NCI-H2227 (cell line): Measurements from ENCODE around the gene SIM1.
A peak's percentile ranks its signal among the peaks of the same experiment; 100 is the strongest.

Experiments
- DNase-seq: peaks from one replicate; lab custom pipeline; 2025; ENCODE audit not compliant: unreplicated experiment; lab: John Stamatoyannopoulos, UW

The SIM1 gene, protein sequence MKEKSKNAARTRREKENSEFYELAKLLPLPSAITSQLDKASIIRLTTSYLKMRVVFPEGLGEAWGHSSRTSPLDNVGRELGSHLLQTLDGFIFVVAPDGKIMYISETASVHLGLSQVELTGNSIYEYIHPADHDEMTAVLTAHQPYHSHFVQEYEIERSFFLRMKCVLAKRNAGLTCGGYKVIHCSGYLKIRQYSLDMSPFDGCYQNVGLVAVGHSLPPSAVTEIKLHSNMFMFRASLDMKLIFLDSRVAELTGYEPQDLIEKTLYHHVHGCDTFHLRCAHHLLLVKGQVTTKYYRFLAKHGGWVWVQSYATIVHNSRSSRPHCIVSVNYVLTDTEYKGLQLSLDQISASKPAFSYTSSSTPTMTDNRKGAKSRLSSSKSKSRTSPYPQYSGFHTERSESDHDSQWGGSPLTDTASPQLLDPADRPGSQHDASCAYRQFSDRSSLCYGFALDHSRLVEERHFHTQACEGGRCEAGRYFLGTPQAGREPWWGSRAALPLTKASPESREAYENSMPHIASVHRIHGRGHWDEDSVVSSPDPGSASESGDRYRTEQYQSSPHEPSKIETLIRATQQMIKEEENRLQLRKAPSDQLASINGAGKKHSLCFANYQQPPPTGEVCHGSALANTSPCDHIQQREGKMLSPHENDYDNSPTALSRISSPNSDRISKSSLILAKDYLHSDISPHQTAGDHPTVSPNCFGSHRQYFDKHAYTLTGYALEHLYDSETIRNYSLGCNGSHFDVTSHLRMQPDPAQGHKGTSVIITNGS

DNA sequence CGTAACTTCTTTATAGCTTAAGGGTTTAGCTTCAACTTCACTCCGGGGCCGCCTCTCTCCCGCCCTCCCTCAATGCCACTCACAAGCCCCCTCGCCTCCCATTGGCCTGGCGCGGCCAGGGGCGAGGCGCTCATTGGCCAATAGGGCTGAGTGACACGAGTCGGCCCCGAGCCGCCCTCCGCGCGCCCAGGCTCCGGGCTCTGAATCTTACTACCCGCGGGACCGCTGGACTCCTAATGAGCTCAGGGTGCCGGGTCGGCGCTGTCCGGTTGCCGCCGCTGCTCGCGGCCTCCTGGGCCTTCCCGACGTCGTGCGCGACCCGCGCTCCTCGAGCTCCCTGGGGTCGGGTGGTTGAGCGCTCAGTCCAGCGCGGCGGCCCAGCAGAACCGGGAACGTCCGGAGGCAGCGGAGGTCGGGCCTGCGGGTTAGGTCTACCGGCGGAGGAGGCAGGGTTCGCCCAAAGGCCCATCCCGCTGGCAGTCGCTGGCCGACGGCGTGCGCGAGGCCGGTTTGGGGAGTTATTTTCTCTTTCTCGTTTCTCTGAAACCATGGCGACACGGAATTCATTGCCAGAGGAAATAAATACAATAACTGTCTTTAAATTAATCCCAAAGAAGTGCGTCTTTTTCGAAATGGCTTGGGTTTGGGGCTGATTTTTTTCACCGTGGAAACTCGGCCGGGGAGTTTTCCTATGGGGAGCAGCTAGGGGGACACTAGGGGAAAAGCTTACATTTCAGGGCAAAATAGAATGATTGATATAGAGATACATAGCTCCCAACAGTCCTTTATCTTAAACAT, at the start of gene SIM1:
Gene SIM1, minus strand, starts transcription at position 19 of the 798 bp plus-strand sequence. CDS start 1,453 bp downstream, outside the sequence.
- DNase-seq, result no peak

DNA sequence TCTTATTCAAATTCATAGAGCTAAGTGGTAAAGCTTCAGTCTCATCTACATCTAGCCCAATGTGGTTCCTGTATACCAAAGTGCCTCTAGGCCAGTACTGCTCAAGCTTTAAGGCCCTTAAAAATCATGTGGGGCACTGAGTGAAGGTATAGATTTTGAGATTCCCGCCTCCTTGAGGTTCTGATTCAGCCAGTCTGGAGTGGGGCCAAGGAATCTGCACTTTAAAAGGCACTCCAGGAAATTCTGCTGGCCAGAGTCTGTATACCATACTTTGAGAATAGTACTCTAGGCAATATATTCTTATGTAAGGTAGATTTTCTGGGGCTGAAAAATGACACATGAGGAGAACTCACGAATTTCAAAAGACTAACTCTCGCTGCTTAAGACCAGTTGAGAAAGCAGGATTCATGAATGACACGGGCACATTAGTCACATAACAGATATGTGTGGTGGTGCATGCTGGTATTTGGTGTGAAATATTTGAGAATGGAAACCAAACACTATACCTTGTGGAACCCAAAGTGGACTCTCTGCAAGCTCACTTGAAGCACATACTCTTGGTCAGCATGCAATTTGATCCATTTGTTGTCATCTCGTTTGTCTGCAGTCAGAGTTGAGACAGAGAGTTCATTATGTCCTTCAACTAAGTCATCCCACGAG, 47.6 kb upstream of the SIM1 start:
- DNase-seq, result no peak

DNA sequence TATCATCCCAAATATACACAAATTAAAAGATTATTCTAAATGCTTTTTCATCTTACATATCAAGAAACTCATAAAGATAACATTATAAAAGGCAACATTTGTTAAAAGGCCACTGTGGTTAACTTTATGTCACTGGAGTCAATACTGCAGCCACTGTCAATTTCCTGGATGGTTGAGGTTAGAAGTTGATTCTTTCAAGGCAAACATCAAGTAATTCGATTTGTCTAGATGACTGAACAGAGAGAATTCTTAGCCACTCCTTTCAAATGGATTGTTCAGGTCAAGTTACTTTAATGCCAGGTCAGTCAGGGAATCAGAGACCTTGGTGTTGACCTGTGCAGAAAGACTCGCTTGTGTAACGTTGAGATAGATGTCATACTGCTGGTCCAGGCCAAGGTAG, 44.4 kb upstream of the SIM1 start:
- no peak for DNase-seq

DNA sequence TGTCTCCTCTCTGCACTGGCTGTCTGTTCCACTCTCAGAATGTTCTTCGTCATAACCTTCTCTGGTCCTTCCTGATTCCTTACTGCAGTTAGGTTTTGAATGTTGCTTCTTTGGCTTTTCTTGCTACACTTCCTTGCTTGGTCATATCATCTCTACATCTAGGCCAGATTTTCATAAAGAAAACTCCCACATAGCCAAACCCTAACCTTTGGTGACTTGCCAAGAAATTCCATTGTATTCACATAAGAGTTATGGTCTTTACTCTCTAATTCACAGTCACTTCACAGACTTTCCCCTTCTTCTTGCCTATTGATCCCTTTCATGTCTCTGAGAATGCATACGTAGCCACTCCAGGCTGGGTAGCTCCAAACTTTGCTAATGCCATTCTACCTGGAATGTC, 41.9 kb upstream of the SIM1 start:
- DNase-seq, result no peak

DNA sequence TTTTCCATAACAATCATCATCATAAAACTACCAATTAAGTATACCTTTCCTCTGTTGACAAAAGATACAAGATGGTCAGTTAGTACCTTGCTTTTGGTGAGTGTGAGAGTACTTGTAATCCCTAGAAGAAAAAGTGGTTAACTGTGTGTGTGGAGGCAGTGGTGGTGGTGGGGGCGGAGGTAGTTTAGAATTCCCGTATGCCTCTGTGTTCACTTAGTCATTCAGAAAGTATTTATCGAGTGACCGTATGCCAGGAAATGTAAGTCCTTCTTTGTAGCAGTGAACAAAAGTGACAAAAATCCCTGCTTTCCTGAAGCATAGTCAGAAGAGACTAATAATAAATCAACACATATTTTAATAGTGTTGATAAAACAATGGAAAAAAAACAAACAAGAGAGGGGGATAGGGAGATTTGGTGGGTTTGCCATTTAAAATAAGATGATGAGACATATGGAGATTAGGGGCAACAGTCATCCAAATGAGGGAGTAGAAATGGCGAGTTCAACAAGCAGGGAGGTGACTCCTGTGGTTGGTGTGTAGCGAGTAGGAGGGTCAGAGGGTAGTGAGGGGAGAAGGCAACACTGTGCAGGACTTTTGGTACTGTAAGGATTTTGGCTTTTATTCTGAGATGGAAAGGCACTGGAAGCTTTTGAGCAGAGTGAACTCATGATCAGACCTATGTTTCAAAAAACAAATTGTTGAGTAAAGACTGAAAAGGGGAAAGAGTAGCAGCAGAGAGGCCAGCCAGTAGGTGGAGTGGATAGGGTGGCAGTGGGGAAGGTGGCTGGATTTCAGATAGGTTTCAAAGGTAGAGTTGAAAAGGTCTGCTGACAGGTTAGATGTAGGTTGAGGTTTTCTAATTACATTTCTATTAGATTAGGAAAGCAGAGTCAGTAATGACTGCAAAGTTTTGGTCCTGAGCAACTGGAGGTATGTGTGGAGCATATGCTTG, 40.3 kb upstream of the SIM1 start:
- no peak for DNase-seq

DNA sequence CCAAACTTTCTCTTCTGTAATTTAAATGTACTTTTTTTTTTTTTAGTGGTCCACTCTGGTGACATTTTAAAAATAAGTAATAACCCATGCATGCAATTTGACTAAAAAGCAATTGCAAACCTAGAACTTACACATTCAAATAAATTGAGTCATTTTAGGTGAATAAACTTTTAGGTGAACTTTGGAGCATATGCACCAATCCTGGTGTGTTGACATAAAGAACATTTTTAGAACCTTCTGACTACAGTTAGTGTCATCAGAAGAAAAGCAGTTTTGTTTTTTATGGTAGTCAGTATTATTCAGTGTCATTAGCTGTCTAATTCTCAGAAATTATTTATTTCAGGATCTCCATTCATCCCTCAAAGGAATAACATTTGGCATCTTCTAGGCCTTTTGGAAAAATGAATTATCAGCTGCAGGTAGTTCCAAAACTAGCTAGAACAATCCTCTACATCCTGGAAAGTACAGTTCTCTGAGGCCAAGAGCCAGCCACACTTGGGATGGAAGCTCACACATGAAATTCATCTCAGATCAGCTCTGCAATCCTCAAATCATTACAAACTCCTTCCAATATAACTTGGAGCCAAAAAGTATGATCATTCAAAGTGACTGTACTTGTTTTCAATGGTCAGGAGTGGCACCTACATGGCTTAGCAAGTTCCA, 38.5 kb upstream of the SIM1 start:
- DNase-seq, result no peak

DNA sequence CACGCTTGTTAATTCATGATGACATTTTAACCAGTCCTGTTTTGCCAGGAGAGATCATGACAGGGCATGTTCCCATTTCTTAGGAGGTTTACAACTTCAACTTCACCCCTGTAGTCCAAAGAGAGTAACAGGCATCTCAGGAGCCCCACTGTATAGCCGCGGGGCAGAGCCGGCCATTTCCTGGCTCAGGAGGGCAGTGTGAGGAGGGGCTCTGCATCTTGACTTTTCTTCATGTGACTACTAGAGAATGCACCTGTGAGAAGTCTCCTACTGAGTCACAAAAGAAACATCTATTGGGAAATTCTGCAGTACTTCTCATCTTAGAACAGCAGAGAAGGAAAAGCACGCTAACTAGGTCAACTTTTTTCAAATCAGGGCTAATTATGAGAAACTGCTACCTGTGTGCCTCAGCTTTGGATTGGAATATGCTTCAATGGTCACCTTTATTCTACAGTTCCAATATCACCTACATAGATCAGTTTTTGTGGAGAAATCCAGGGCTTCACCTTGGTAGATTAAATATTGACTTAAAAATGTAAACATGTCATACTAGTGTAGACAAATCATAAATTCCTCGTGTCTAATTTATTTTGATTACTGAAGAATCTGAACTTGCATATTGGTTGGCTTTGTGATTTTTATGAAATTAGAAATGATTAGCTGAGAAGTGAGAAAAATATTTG, 28.6 kb upstream of the SIM1 start:
- DNase-seq, result no peak

DNA sequence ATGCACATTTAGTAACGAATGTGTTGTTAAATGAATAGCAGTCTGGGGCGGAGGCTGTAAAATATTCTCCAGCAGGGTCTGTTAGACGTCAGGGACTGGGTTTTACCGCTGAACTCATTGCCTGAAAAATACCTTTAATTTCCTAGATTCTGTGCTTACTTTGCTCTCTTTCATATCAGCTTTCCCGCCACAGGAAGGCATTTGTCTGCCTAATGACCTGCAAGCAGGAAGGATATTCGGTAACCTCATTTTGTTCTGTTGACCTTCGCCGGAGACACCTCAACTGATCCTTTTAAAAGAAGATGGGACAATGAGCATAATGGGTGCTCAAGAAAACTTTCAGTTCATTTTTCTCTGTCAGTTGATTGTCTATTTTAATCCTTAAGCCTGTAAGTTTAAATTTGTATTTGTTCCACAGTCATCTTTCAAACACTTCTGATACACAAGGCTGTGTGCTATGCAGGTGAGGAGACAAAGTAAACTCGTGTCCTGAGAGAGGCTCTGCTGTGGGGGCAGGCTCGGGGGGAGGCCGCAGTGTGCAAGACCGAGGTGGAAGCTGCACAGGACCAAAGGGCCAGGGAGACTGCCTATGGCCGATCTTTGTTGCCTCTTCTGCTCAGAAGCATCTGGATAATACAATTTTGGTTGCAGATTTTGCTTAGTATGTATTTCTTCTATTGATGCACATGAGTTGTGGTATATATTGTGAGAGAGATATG, 27.4 kb upstream of the SIM1 start:
- peak; percentile 3 for DNase-seq

DNA sequence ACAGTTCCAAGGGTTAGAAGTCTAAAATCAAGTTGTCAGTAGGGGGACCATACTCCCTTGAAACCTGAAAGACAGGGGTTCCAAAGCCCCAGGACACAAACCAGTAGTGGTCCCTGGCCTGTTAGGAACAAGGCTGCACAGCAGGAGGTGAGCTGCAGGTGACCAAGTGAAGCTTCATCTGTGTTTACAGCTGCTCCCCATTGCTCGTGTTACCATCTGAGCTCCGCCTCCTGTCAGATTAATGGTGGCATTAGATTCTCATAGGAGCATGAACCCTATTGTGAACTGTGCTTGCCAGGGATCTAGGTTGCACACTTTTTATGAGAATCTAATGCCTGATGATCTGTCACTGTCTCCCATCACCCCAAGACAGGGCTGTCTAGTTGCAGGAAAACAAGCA, 25.3 kb upstream of the SIM1 start:
- DNase-seq, result no peak

DNA sequence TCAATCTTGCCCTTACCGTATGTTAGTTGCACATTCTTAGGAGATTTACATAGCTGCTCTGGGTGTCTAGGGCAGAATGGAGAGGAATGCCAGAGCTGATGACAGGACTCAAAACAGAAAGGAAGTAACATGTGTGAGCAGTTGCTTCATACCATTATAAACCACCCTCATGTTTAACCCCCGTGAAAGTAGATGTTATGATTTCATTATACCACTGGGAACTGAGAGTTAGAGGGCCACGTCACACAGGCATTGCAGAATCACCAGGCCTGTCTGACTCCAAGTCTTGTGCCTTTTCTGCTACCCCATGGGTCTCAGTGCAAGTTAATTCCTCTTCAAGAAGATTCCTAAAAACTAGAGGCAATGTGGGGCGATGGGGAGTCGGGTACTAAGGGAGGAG, 23.5 kb upstream of the SIM1 start:
- no peak for DNase-seq

DNA sequence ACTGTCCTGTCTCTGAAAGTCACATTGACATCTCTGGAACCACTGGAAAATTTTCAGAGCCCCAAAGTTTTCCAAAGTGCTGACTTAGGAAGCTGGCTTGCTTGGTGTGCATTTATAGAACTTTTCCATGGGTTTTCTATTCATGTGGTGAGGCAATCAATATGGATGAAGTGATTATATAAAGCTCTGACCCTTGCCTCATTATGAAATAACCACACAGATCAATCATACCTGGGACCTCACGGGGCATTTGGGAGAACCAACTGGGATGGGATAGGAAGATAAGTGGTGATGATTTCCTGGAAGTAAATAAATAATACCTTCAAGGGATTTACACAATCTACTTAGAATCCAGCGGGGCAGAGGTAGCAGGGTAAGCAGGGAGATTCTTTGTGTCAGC, 22.9 kb upstream of the SIM1 start:
- DNase-seq, result no peak

DNA sequence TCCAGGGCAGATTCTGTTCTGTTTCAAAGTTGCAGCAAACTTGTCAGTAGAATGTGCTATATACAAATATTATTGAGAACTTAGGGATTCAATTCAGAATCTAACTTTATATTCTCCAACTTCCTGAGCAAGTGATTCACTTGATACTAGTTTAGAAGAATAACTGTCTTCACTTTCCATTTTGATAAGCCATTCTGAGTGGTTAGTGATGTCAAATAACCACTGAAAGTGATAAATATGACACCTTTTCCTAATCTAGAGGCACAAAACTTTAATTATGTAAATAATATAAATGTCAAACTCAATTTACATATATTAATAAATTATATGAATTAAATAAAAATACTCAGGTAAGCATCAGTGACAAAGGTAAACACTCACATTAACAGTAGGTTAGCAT, 20.5 kb upstream of the SIM1 start:
- DNase-seq, result no peak

DNA sequence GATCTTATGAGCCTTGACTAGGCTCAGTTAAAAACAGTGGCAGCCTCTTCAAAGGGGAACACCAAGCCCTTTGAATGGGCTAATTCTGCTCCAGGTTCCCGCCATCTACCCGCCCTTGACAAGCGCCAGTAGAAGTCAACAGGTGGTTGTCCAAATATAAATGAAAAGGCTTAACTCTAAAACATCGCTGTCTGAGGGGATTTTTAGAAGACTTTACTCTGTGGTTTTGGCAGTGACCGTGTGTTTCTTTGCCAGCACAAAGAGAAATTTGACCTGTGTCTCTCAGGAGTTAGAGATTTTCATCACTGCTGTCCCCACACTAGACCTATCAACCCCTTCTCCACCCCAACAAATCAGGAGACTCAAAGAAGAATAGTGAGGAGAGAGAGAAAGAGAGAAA, 19.8 kb upstream of the SIM1 start:
- no peak for DNase-seq

DNA sequence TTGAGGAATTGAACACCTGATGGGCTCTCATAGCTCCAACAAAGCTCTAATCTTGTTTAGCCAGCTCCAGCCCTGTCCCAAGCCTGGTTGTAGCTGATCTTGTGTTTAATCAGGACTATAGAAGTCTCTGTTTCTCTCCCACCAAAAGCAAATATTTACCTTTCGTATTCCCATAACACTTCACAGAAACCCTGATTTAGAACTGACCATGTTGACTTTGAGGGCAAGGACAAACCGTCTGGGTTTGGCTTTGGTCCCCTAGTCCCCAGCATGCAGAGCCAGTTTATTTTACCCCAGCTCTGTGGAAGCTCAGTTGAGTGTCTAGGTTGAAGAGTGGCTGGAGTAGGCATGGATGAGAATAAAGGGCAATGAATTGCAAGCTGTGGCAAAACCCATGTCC, 18.0 kb upstream of the SIM1 start:
- DNase-seq, result no peak

DNA sequence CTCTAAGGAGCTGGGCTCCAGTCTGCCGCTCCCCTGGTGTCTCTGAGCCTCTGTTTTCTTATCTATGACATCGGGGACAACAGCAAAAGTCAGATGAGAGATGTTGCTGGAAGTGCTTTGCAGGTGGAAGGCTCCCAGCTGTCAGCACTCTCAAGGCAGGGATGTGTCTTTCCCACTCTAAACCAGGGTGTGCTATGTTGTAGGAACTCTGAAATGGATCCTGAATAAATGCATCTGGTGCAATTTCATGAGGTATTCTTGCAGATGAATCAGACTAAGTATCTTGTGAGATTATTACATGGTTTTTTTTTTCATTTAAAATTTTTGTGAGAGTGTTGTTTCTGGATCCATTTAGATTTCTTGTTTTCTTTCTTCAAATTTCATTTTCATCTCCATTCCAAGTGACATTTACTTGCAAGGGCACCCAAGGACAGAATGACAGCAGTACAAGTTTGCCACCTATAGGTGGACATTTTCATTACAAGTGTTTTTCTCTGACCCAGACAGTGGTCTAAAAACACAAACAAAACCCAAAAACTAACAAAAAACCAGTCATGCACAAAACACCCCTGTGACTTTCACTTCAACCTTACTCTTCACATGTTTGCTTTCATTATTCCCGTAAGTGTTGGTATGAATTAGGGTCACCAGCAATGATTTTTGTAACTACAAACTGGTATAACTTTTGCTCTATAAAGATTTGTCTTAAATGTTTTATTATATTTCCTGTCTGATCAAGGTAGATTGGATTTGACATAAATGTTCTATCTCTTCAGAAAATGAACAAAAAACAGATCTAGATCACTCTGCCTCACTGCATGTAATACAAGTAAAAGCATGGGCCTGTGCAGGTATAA, 14.7 kb upstream of the SIM1 start:
- peak; percentile 40 for DNase-seq

DNA sequence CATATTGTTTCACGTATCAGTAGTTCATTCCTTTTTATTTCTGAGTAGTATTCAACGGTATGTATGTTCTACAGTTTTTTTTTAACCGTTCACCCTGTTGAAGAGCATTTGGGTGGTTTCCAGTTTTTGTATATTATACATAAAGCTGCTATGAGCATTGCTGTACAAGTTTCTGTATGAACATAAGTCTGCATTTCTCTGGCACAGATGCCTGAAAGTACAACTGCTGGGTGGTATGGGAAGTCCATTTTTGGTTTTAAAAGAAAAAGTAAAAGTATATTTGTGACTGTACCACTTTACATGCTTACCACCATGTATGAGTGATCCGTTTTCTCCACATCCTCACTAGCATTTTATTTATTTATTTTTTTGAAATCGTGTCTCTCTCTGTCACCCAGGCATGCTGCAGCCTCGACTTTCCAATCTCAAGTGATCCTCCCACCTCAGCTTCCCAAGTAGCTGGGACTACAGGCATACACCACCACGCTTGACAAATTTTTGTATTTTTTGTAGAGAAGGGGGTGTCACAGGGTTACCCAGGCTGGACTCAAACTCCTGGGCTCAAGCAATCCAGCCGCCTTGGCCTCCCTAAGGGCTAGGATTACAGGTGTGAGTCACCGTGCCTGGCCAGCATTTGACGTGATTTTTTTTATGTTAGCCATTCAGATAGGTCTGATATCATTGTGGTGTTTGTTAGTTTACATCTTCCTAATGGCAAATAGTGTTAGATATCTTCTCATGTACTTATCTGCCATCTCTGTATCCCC, 11.0 kb upstream of the SIM1 start:
- no peak for DNase-seq

DNA sequence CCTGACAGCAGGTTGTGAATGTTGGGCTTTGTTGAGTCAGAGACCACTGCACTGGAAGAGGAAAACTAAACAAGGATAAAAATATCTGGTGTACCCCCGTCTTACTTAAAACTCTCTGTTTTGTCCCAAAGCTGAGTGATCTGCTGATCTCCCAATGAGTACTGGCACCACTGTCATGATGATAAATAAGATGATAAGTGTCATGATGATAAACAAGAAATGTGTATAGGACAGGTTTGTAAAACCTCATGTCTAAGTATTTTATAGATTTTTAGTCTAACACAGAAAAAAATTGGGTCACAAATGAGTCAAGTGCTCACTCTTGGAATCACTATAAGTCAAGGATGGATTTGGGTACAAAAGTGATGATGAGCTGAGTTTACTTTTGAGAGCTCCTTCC, 8.5 kb upstream of the SIM1 start:
- no peak for DNase-seq
